COLO668 (cell line): Measurements from ENCODE around the gene TULP1.
"Not testable (repeated sequence)": the region's sequence is repeated elsewhere in the genome, so short reads cannot be mapped to it uniquely, and the experiment has no call there.

Source experiments
- DNase-seq: peaks from one replicate; lab custom pipeline; 2025; ENCODE audit not compliant: unreplicated experiment; lab: John Stamatoyannopoulos, UW

The TULP1 gene

GRCh38 chr6:35512740-35513139 lies at the start of gene TULP1:
Gene TULP1, minus strand, starts transcription at chr6:35512896. Its CDS starts 38 bp downstream, at chr6:35512858.
- DNase-seq = no peak

- no peak for DNase-seq
Observed at GRCh38 chr6:35562060-35562459, 49.4 kb upstream of the TULP1 start.

GRCh38 chr6:35561113-35561512 lies 48.4 kb upstream of the TULP1 start:
- no peak for DNase-seq

GRCh38 chr6:35558571-35558970 lies 45.9 kb upstream of the TULP1 start:
- no peak for DNase-seq

- DNase-seq = no peak
Observed at GRCh38 chr6:35557239-35557638, 44.5 kb upstream of the TULP1 start.

- DNase-seq = no peak
Observed at GRCh38 chr6:35554811-35555210, 42.1 kb upstream of the TULP1 start.

GRCh38 chr6:35553315-35553714 lies 40.6 kb upstream of the TULP1 start:
- DNase-seq = no peak

GRCh38 chr6:35552285-35552917 lies 39.7 kb upstream of the TULP1 start:
- DNase-seq = peak; percentile 10

GRCh38 chr6:35550437-35550836 lies 37.7 kb upstream of the TULP1 start:
- DNase-seq = no peak

GRCh38 chr6:35547676-35548075 lies 35.0 kb upstream of the TULP1 start:
- no peak for DNase-seq

GRCh38 chr6:35544769-35545361 lies 32.2 kb upstream of the TULP1 start:
- no peak for DNase-seq

- no peak for DNase-seq
Observed at GRCh38 chr6:35543459-35544193, 30.9 kb upstream of the TULP1 start.

GRCh38 chr6:35541836-35542235 lies 29.1 kb upstream of the TULP1 start:
- no peak for DNase-seq

GRCh38 chr6:35539223-35539622 lies 26.5 kb upstream of the TULP1 start:
- DNase-seq = no peak

GRCh38 chr6:35535847-35536246 lies 23.2 kb upstream of the TULP1 start:
- not testable (repeated sequence) for DNase-seq

- no peak for DNase-seq
Observed at GRCh38 chr6:35534407-35535170, 21.9 kb upstream of the TULP1 start.

GRCh38 chr6:35533981-35534380 lies 21.3 kb upstream of the TULP1 start:
- no peak for DNase-seq

- DNase-seq = no peak
Observed at GRCh38 chr6:35532126-35532525, 19.4 kb upstream of the TULP1 start.

GRCh38 chr6:35524380-35525020 lies 11.8 kb upstream of the TULP1 start:
- no peak for DNase-seq

GRCh38 chr6:35522660-35523658 lies 10.3 kb upstream of the TULP1 start:
- peak; percentile 58 for DNase-seq
